Astrocyte (in vitro differentiated cells and primary cell): ENCODE results near the gene CDK5RAP1. TPM values are rescaled to one million over a fixed set of nuclear protein-coding genes. Genes with fewer than 3 reads are reported as not detected.
A peak's percentile ranks its signal among the peaks of the same experiment; 100 is the strongest.

Experiments
- DNase-seq: peaks from one replicate; pipeline ENCODE4 v3.0.0-alpha.2; 2010; ENCODE audit warnings: low read depth
- FAIRE-seq: peaks from 2 replicates; lab custom pipeline; 2011; peaks lifted over from hg19 to GRCh38; lab: Jason Lieb, UNC
- H2AFZ ChIP-seq: 2 replicates; pipeline ENCODE4 v1.6.0; 2012; ENCODE audit warnings: low read depth, low read length, inconsistent platforms
- H3K27ac ChIP-seq: 2 replicates; pipeline ENCODE4 v1.5.1; 2011; ENCODE audit warnings: low read depth, low read length, inconsistent platforms
- H3K27me3 ChIP-seq: 2 replicates; pipeline ENCODE4 v1.6.0; 2011; ENCODE audit warnings: low read length, inconsistent platforms; ENCODE audit not compliant: insufficient read depth
- H3K36me3 ChIP-seq: 2 replicates; pipeline ENCODE4 v1.5.1; 2011; ENCODE audit warnings: low read length, inconsistent platforms; ENCODE audit not compliant: insufficient read depth
- H3K4me1 ChIP-seq: 2 replicates; pipeline ENCODE4 v1.5.1; 2011; ENCODE audit warnings: low read length, inconsistent platforms; ENCODE audit not compliant: insufficient read depth
- H3K4me2 ChIP-seq: 2 replicates; pipeline ENCODE4 v1.6.0; 2012; ENCODE audit warnings: low read length, inconsistent platforms
- H3K4me3 ChIP-seq: 2 replicates; pipeline ENCODE4 v1.5.1; 2011; ENCODE audit warnings: low read depth, mild to moderate bottlenecking, low read length, inconsistent platforms; ENCODE audit not compliant: insufficient read depth
- H3K79me2 ChIP-seq: 2 replicates; pipeline ENCODE4 v1.6.0; 2012; ENCODE audit warnings: mild to moderate bottlenecking, low read length, inconsistent platforms; ENCODE audit not compliant: insufficient read depth
- H3K9ac ChIP-seq: 2 replicates; pipeline ENCODE4 v1.6.0; 2012; ENCODE audit warnings: mild to moderate bottlenecking, low read length, inconsistent platforms
- H3K9me3 ChIP-seq: 2 replicates; pipeline ENCODE4 v1.5.1; 2012; ENCODE audit warnings: low read depth, mild to moderate bottlenecking, low read length, inconsistent platforms; ENCODE audit not compliant: insufficient read depth
- H4K20me1 ChIP-seq: 2 replicates; pipeline ENCODE4 v1.6.0; 2012; ENCODE audit warnings: low read length, inconsistent platforms; ENCODE audit not compliant: insufficient read depth
- H3K27ac Mint-ChIP-seq: one replicate; pipeline ENCODE4 v1.8.0; 2021; ENCODE audit warnings: mild to moderate bottlenecking, mixed read lengths; ENCODE audit not compliant: unreplicated experiment
- H3K27me3 Mint-ChIP-seq: one replicate; pipeline ENCODE4 v1.8.0; 2021; ENCODE audit warnings: low read depth, mixed read lengths; ENCODE audit not compliant: unreplicated experiment
- H3K36me3 Mint-ChIP-seq: one replicate; pipeline ENCODE4 v1.8.0; 2021; ENCODE audit warnings: low read depth, mixed read lengths; ENCODE audit not compliant: unreplicated experiment
- H3K4me1 Mint-ChIP-seq: one replicate; pipeline ENCODE4 v1.8.0; 2021; ENCODE audit warnings: low read depth, mixed read lengths; ENCODE audit not compliant: unreplicated experiment
- H3K4me3 Mint-ChIP-seq: one replicate; pipeline ENCODE4 v1.8.0; 2021; ENCODE audit warnings: mild to moderate bottlenecking, moderate library complexity, mixed read lengths; ENCODE audit not compliant: unreplicated experiment
- H3K9me3 Mint-ChIP-seq: one replicate; pipeline ENCODE4 v1.8.0; 2021; ENCODE audit warnings: mild to moderate bottlenecking, mixed read lengths; ENCODE audit not compliant: unreplicated experiment
- EZH2 ChIP-seq: IDR thresholded peaks from 2 replicates; pipeline ENCODE4 v1.6.1; 2012; ENCODE audit warnings: mild to moderate bottlenecking, low read length, inconsistent platforms; ENCODE audit not compliant: insufficient read depth
- total RNA-seq: library from RNA; stranded (reverse); gene quantifications from 2 replicates; pipeline ENCODE4 v1.2.1, GENCODE V29; 2021
- TF ChIP-seq, protein P1 (sequence below): IDR thresholded peaks from 2 replicates; pipeline ENCODE4 v1.5.1; 2011; ENCODE audit warnings: low read depth, mild to moderate bottlenecking, inconsistent platforms, low read length, moderate library complexity; ENCODE audit not compliant: insufficient read depth

CDK5RAP1 gene
- total RNA-seq, 1 donor from 2014 or later: 29.2 TPM

- Mint-ChIP-seq H3K36me3 (no peaks in the 10 kb centered on the region), H3K4me1 (peaks cover 8% of the 10 kb centered on the region), H3K4me3 (no peak overlapping the region), H3K27ac (peak overlapping the region; percentile 78), H3K27me3 (peaks cover 3% of the 10 kb centered on the region), H3K9me3 (no peaks in the 10 kb centered on the region)
- no peaks in the 10 kb centered on the region for H3K36me3 ChIP-seq
- H2AFZ ChIP-seq: peak overlapping the region; percentile 19
- H3K9ac ChIP-seq: peak overlapping the region; percentile 48
- no peaks in the 10 kb centered on the region for H3K9me3 ChIP-seq
- H3K4me1 ChIP-seq: peaks cover 14% of the 10 kb centered on the region
- no peaks in the 10 kb centered on the region for H4K20me1 ChIP-seq
- TF ChIP-seq, protein P1, sequence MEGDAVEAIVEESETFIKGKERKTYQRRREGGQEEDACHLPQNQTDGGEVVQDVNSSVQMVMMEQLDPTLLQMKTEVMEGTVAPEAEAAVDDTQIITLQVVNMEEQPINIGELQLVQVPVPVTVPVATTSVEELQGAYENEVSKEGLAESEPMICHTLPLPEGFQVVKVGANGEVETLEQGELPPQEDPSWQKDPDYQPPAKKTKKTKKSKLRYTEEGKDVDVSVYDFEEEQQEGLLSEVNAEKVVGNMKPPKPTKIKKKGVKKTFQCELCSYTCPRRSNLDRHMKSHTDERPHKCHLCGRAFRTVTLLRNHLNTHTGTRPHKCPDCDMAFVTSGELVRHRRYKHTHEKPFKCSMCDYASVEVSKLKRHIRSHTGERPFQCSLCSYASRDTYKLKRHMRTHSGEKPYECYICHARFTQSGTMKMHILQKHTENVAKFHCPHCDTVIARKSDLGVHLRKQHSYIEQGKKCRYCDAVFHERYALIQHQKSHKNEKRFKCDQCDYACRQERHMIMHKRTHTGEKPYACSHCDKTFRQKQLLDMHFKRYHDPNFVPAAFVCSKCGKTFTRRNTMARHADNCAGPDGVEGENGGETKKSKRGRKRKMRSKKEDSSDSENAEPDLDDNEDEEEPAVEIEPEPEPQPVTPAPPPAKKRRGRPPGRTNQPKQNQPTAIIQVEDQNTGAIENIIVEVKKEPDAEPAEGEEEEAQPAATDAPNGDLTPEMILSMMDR: no peak
- no peak for TF ChIP-seq EZH2
- H3K27ac ChIP-seq: peak overlapping the region; percentile 36
- H3K4me2 ChIP-seq: peak overlapping the region; percentile 59
- DNase-seq (peak; percentile 74), FAIRE-seq (no peak)
- no peaks in the 10 kb centered on the region for H3K27me3 ChIP-seq
- H3K4me3 ChIP-seq: no peak overlapping the region
- no peaks in the 10 kb centered on the region for H3K79me2 ChIP-seq
Measured at GRCh38 chr20:33423141-33423834, 22.0 kb upstream of the CDK5RAP1 start.

DNA sequence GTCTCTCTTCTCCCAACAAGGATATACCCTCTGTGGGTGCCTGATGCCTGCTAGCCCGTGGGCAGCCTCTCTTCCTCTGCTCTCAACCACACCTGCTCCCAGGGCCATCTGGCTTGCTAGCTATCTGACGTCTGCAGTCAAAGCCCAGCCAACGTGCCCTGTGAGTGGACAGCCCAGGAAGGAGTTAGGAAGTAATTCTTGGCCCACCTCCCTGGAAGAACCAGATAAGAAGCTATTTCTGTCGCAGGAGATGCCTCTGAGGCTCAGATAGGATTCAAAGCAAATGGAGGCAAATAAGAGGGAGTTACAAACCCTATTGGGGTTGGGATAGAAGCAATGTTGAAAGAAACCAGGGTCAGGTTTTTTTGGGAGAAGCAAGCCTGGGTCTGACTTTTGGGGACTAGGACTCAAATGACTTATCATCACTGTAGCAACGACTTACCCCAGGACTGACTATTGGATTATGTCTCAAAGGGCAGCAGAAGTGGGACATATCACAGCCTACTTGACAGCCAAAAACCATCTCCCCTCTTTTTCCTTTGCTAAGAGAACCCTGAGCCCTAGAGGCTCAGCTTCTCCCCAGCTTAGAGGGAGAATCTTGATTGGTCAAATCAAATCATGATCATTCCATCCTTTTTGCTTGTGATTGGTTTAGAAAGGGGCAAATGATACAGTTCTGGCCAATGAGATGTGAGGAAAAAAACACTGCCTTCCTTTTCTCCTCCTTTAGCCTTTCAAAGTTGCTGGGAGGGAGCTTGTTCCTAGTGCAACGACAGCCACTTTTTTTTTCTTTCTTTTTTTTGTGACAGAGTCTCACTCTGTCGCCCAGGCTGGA lies 18.0 kb upstream of the CDK5RAP1 start:
- H3K27ac ChIP-seq: no peak overlapping the region
- no peak overlapping the region for H3K9ac ChIP-seq
- H3K27ac Mint-ChIP-seq: no peak overlapping the region
- no peaks in the 10 kb centered on the region for H3K36me3 ChIP-seq
- no peaks in the 10 kb centered on the region for H3K9me3 Mint-ChIP-seq
- H3K4me1 Mint-ChIP-seq: peaks cover 8% of the 10 kb centered on the region
- H3K36me3 Mint-ChIP-seq: no peaks in the 10 kb centered on the region
- H3K4me3 Mint-ChIP-seq: no peak overlapping the region
- H3K4me1 ChIP-seq: peaks cover 14% of the 10 kb centered on the region
- H3K4me3 ChIP-seq: no peak overlapping the region
- DNase-seq: peak; percentile 66
- H3K27me3 ChIP-seq: no peaks in the 10 kb centered on the region
- no peaks in the 10 kb centered on the region for H3K79me2 ChIP-seq
- H3K4me2 ChIP-seq: no peak overlapping the region
- no peak for FAIRE-seq
- TF ChIP-seq EZH2: no peak
- TF ChIP-seq, protein P1: no peak
- H3K9me3 ChIP-seq: no peaks in the 10 kb centered on the region
- no peaks in the 10 kb centered on the region for H4K20me1 ChIP-seq
- H2AFZ ChIP-seq: no peak overlapping the region
- peaks cover 3% of the 10 kb centered on the region for H3K27me3 Mint-ChIP-seq
